CD4-positive, alpha-beta T cell treated with Interferon gamma for 1 hour (primary cell): ENCODE measurements around the gene SDK2.
A peak's percentile ranks its signal among the peaks of the same experiment; 100 is the strongest.

ENCODE experiments used
- DNase-seq: peaks from one replicate; pipeline ENCODE4 v3.0.0-alpha.2; 2020

The SDK2 gene

GRCh38 chr17:73609060-73609459 lies 35.2 kb downstream of the SDK2 start:
- no peak for DNase-seq

- no peak for DNase-seq
Measured at GRCh38 chr17:73605444-73605843, 38.8 kb downstream of the SDK2 start.

GRCh38 chr17:73604476-73604875 lies 39.8 kb downstream of the SDK2 start:
- no peak for DNase-seq

GRCh38 chr17:73603971-73604370 lies 40.3 kb downstream of the SDK2 start:
- DNase-seq, result no peak

GRCh38 chr17:73600103-73600871 lies 44.0 kb downstream of the SDK2 start:
- DNase-seq, result no peak

- DNase-seq, result no peak
Measured at GRCh38 chr17:73599599-73599998, 44.6 kb downstream of the SDK2 start.

GRCh38 chr17:73598212-73598611 lies 46.0 kb downstream of the SDK2 start:
- no peak for DNase-seq

GRCh38 chr17:73595931-73596330 lies 48.3 kb downstream of the SDK2 start:
- DNase-seq, result no peak

GRCh38 chr17:73595479-73595878 lies 48.8 kb downstream of the SDK2 start:
- no peak for DNase-seq

- no peak for DNase-seq
Measured at GRCh38 chr17:73595068-73595467, 49.2 kb downstream of the SDK2 start.

- DNase-seq, result no peak
Measured at GRCh38 chr17:73594598-73594997, 49.6 kb downstream of the SDK2 start.

GRCh38 chr17:73594025-73594424 lies 50.2 kb downstream of the SDK2 start:
- DNase-seq, result no peak

- DNase-seq, result no peak
Measured at GRCh38 chr17:73593249-73593965, 50.8 kb downstream of the SDK2 start.

- no peak for DNase-seq
Measured at GRCh38 chr17:73592501-73592961, 51.7 kb downstream of the SDK2 start.

- no peak for DNase-seq
Measured at GRCh38 chr17:73592079-73592415, 52.2 kb downstream of the SDK2 start.

GRCh38 chr17:73591296-73592078 lies 52.8 kb downstream of the SDK2 start:
- DNase-seq, result peak; percentile 61

- DNase-seq, result no peak
Measured at GRCh38 chr17:73589363-73589980, 54.8 kb downstream of the SDK2 start.

- no peak for DNase-seq
Measured at GRCh38 chr17:73588891-73589290, 55.4 kb downstream of the SDK2 start.

- DNase-seq, result no peak
Measured at GRCh38 chr17:73588301-73588846, 55.9 kb downstream of the SDK2 start.

- DNase-seq, result no peak
Measured at GRCh38 chr17:73586921-73587602, 57.2 kb downstream of the SDK2 start.

- no peak for DNase-seq
Measured at GRCh38 chr17:73586275-73586832, 57.9 kb downstream of the SDK2 start.

- DNase-seq, result no peak
Measured at GRCh38 chr17:73585583-73585982, 58.7 kb downstream of the SDK2 start.
